Natural killer cell (primary cell): ENCODE measurements around the gene ITPKB. TPM values are rescaled to one million over a fixed set of nuclear protein-coding genes. Genes with fewer than 3 reads are reported as not detected.
A peak's percentile ranks its signal among the peaks of the same experiment; 100 is the strongest.

Source experiments
- ATAC-seq, 3 donors: fragments of 150-1000 bp in 2 of 3; fragments of 200-7000 bp in 1 of 3; cut with Tn5 transposase; 1 replicate in 1 of 3; 2 replicates in 2 of 3; pipeline ENCODE4 v1.10.0; 2021; ENCODE audit warnings: mild to moderate bottlenecking in 2 of 3, moderate library complexity in 2 of 3
- DNase-seq, 2 donors: peaks; one replicate each; pipeline versions ENCODE4 v3.0.0 to v3.0.0-alpha.2; 2013 to 2021; ENCODE audit warnings: mixed read lengths in 1 of 2
- H3K27ac ChIP-seq: one replicate; pipeline ENCODE4 v1.5.1; 2013; ENCODE audit warnings: mild to moderate bottlenecking, low read length
- H3K27me3 ChIP-seq: one replicate; pipeline ENCODE4 v1.6.1; 2013; ENCODE audit warnings: low read length; ENCODE audit not compliant: control insufficient read depth, insufficient read depth
- H3K36me3 ChIP-seq: one replicate; pipeline ENCODE4 v1.6.1; 2013; ENCODE audit warnings: low read length; ENCODE audit not compliant: control insufficient read depth, insufficient read depth
- H3K4me1 ChIP-seq: one replicate; pipeline ENCODE4 v1.6.1; 2013; ENCODE audit warnings: low read length; ENCODE audit not compliant: control insufficient read depth, insufficient read depth
- H3K4me3 ChIP-seq: one replicate; pipeline ENCODE4 v1.5.1; 2013; ENCODE audit warnings: low read length
- H3K9me3 ChIP-seq: one replicate; pipeline ENCODE4 v1.6.1; 2013; ENCODE audit warnings: low read length; ENCODE audit not compliant: control insufficient read depth, insufficient read depth
- H3K27ac Mint-ChIP-seq, 2 donors: one replicate each; pipeline ENCODE4 v1.8.0; 2022; ENCODE audit warnings: mild to moderate bottlenecking in 2 of 2, mixed read lengths in 2 of 2, moderate library complexity in 1 of 2
- H3K27me3 Mint-ChIP-seq, 2 donors: one replicate each; pipeline ENCODE4 v1.8.0; 2022; ENCODE audit warnings: low read depth in 2 of 2, mixed read lengths in 2 of 2
- H3K36me3 Mint-ChIP-seq: one replicate; pipeline ENCODE4 v1.8.0; 2022; ENCODE audit warnings: mixed read lengths
- H3K4me1 Mint-ChIP-seq, 2 donors: one replicate each; pipeline ENCODE4 v1.8.0; 2022; ENCODE audit warnings: mixed read lengths in 2 of 2
- H3K4me3 Mint-ChIP-seq: one replicate; pipeline ENCODE4 v1.8.0; 2022; ENCODE audit warnings: mild to moderate bottlenecking, moderate library complexity, mixed read lengths
- H3K9me3 Mint-ChIP-seq, 2 donors: one replicate each; pipeline ENCODE4 v1.8.0; 2022; ENCODE audit warnings: mixed read lengths in 2 of 2
- CTCF ChIP-seq: fragments of 200-600 bp; IDR thresholded peaks from one replicate; pipeline ENCODE4 v1.8.0; 2022; ENCODE audit warnings: antibody characterized with exemption
- WGBS: methylation state at CpG from one replicate; pipeline ENCODE4 v1.1.7; 2013; ENCODE audit warnings: missing lambda C conversion rate; ENCODE audit not compliant: insufficient coverage; 5-methylcytosine and 5-hydroxymethylcytosine counted together
- intact Hi-C: fragments of 100-400 bp; cut with micrococcal nuclease; formaldehyde crosslinking; loops from one replicate; pipeline ENCODE4 v1.14.2; 2022
- total RNA-seq, 4 donors: library from RNA; stranded (reverse); fragments of 120-200 nt in 1 of 4; gene quantifications; one replicate each; pipeline versions ENCODE4 v1.2.3 to v1.2.4, GENCODE V29; 2013 to 2022

Gene ITPKB
- total RNA-seq, 3 donors from 2014 or later (not counting 1 experiment from before 2014, with no cell fraction given): 92.2 to 133 (median 99.0) TPM

- peak overlapping the region in 1 of 2 donors; percentile 100 for H3K27ac Mint-ChIP-seq
Measured at GRCh38 chr1:226665505-226666163, 73.4 kb downstream of the ITPKB start.

GRCh38 chr1:226664413-226665101 lies 74.5 kb downstream of the ITPKB start:
- no peak for TF ChIP-seq CTCF
- H3K36me3 Mint-ChIP-seq: no peaks in the 10 kb centered on the region

More at GRCh38 chr1:226665505-226666163, 73.4 kb downstream of the ITPKB start:
- intact Hi-C loops: loop anchor here (10.0 kb wide), 1 partner anchor 671 kb away; the partner anchor contains the start of gene SDE2
- peak overlapping the region; percentile 88 for H3K27ac ChIP-seq
- no peak overlapping the region for H3K4me3 ChIP-seq
- no peaks in the 10 kb centered on the region for H3K9me3 ChIP-seq
- 49% methylated on average over 17 of the region's 17 CpGs for WGBS
- H3K4me1 ChIP-seq: peaks cover 77% of the 10 kb centered on the region
- peaks cover 2% of the 10 kb centered on the region for H3K36me3 ChIP-seq
- no peak for TF ChIP-seq CTCF
- no peak for ATAC-seq
- H3K4me3 Mint-ChIP-seq: peak overlapping the region; percentile 69
- no peaks in the 10 kb centered on the region for H3K27me3 Mint-ChIP-seq
- H3K36me3 Mint-ChIP-seq: no peaks in the 10 kb centered on the region
- no peak for DNase-seq
- H3K4me1 Mint-ChIP-seq: peaks cover 84 to 87% of the 10 kb centered on the region in 2 donors
- no peaks in the 10 kb centered on the region for H3K9me3 Mint-ChIP-seq
- H3K27me3 ChIP-seq: no peaks in the 10 kb centered on the region

GRCh38 chr1:226663327-226663704 lies 75.8 kb downstream of the ITPKB start:
- 42% methylated on average over 7 of the region's 7 CpGs for WGBS
- H3K9me3 Mint-ChIP-seq: no peaks in the 10 kb centered on the region
- TF ChIP-seq CTCF: no peak
- intact Hi-C loops: loop anchor here (1.0 to 10.0 kb wide), 4 partner anchors 10 to 669 kb away; partner anchors contain the start of genes ITPKB and SDE2
- Histone ChIP-seq H3K27ac (peak overlapping the region; percentile 88), H3K36me3 (peaks cover 4% of the 10 kb centered on the region), H3K27me3 (no peaks in the 10 kb centered on the region), H3K9me3 (no peaks in the 10 kb centered on the region), H3K4me3 (no peak overlapping the region), H3K4me1 (peaks cover 97% of the 10 kb centered on the region)
- ATAC-seq (no peak), DNase-seq (no peak)
- H3K36me3 Mint-ChIP-seq: no peaks in the 10 kb centered on the region
- H3K4me1 Mint-ChIP-seq: peaks cover 86 to 94% of the 10 kb centered on the region in 2 donors
- H3K27ac Mint-ChIP-seq: peak overlapping the region in 1 of 2 donors; percentile 100
- no peaks in the 10 kb centered on the region for H3K27me3 Mint-ChIP-seq
- H3K4me3 Mint-ChIP-seq: peak overlapping the region; percentile 84

More at GRCh38 chr1:226664413-226665101, 74.5 kb downstream of the ITPKB start:
- Mint-ChIP-seq H3K9me3 (no peaks in the 10 kb centered on the region), H3K4me3 (peak overlapping the region; percentile 84), H3K27me3 (no peaks in the 10 kb centered on the region), H3K4me1 (peaks cover 90 to 91% of the 10 kb centered on the region in 2 donors), H3K27ac (peak overlapping the region in 1 of 2 donors; percentile 100)
- H3K9me3 ChIP-seq: no peaks in the 10 kb centered on the region
- H3K27me3 ChIP-seq: no peaks in the 10 kb centered on the region
- intact Hi-C loops: loop anchor here (10.0 kb wide), 1 partner anchor 670 kb away; the partner anchor contains the start of gene SDE2
- 93% methylated on average over 15 of the region's 15 CpGs for WGBS
- peaks cover 2% of the 10 kb centered on the region for H3K36me3 ChIP-seq
- H3K27ac ChIP-seq: peak overlapping the region; percentile 88
- ATAC-seq: no peak
- H3K4me3 ChIP-seq: no peak overlapping the region
- DNase-seq: no peak
- H3K4me1 ChIP-seq: peaks cover 87% of the 10 kb centered on the region
